ENCODE results near the gene AQP9.

DNA sequence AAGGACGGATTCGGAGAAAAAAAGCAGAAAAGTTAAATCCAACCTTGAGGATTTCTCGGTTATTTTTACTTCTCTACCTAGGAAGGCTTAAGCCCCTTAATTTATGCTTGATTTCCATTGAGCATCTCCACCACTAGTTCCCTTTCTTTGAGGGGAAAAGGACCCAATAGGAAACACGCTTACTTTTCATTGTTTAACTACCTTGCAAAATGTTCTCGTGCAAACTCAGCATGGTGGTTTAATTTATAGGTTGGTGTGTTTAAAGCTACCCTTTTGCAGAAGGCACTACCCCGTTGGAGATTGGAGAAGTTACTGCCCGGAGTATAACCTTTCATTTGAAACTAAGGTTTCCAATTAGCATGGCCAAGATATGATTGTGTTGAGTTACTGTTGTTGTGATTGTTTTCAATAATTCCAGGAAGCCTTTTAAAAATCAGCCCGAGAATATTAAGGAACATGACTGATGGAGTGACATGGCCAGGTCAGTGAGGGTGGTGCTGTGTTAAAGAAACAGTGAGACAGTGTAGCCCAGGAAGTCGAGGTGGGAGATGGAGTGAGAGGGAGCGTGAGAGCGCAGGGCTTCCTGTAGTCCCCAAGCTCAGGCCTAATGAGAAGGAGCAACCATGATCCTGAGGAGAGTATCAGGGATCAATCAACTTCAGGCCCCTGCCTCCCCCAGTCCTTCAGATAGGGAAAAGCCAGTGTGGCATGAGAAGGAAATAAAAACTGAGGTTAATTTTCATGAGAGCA is 76.6 kb downstream of the AQP9 start:
- TF ChIP-seq, protein P1, sequence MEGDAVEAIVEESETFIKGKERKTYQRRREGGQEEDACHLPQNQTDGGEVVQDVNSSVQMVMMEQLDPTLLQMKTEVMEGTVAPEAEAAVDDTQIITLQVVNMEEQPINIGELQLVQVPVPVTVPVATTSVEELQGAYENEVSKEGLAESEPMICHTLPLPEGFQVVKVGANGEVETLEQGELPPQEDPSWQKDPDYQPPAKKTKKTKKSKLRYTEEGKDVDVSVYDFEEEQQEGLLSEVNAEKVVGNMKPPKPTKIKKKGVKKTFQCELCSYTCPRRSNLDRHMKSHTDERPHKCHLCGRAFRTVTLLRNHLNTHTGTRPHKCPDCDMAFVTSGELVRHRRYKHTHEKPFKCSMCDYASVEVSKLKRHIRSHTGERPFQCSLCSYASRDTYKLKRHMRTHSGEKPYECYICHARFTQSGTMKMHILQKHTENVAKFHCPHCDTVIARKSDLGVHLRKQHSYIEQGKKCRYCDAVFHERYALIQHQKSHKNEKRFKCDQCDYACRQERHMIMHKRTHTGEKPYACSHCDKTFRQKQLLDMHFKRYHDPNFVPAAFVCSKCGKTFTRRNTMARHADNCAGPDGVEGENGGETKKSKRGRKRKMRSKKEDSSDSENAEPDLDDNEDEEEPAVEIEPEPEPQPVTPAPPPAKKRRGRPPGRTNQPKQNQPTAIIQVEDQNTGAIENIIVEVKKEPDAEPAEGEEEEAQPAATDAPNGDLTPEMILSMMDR (IDR thresholded peaks at IDR 0.05): no peak
- TF ChIP-seq POLR2A (IDR thresholded peaks at IDR 0.05): no peak

Data from body of pancreas (tissue), 4 donors.